ENCODE results near the gene RORB. TPM values are rescaled to one million over a fixed set of nuclear protein-coding genes. Genes with fewer than 3 reads are reported as not detected.

RORB gene
- total RNA-seq, 4 donors from 2014 or later = 0.45 to 10.0 (median 0.81) TPM

DNA sequence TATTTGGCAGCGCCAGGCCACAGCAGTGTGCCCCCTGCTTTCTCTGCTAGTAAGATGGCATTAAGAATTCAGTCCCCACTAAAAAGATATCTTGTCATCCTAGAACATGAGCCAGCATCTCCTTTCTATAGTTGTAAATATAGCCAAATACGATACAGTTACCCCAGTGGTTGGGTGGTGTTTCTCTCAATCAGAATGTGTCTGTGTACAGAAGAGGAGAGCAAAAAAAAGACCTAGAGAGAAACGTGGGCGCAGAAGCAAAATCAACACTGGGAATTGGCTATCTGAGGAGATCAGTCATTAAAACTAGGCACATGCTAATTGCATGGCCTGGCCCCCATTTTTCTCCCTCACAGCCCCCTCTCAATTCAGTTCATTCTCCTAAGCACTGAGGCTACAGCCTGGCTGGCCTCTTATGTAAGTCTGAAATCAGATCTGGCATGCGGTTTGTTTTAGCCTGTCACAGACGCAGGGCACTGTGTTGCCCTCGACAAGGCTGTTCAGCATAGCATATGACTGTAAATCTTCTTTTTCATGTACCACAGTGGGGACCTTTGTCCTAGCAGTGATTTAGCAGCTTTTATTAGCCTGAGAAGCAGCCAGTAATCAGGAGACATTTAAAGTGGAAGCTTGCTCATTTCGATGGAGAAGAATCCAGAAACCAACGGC lies 57.8 kb downstream of the RORB start:
- WGBS, 2 donors (ENCODE audit: low coverage in 1 of 2) = 38 to 72% methylated on average over 5 to 9 of the region's 9 CpGs
- Histone ChIP-seq H3K27ac (no peak overlapping the region), H3K4me1 (no peaks in the 10 kb centered on the region), H3K36me3 (no peaks in the 10 kb centered on the region), H3K27me3 (no peaks in the 10 kb centered on the region), H3K4me3 (no peak overlapping the region), H3K9me3 (no peaks in the 10 kb centered on the region)
- TF ChIP-seq POLR2AphosphoS5 (IDR thresholded peaks at IDR 0.05) = no peak
- TF ChIP-seq POLR2A (IDR thresholded peaks at IDR 0.05) = no peak
- no peak for TF ChIP-seq EP300 (IDR thresholded peaks at IDR 0.05)
- ATAC-seq = no peak

DNA sequence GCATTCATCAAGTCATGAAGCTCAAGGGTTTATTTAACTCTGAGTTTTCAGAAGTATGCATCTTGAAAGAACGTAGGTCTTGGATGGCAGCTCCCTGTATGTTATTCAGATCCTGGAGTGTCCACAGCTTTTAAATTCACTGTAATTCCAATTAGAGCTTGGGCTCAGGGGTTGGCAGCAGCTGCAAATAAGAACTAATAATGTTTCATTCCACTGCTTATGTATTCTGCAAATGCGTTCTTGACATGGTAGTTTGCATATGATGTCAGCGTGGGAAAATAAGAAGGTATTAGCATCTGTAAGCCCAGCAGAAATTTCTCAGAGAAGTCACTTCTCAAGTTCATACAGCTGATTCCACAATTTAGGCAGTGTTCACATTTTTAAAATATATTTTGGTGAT lies 58.4 kb downstream of the RORB start:
- H3K27ac ChIP-seq = no peak overlapping the region
- no peaks in the 10 kb centered on the region for H3K4me1 ChIP-seq
- H3K27me3 ChIP-seq = no peaks in the 10 kb centered on the region
- no peaks in the 10 kb centered on the region for H3K36me3 ChIP-seq
- no peak for ATAC-seq
- TF ChIP-seq POLR2A (IDR thresholded peaks at IDR 0.05) (no peak), EP300 (IDR thresholded peaks at IDR 0.05) (no peak), POLR2AphosphoS5 (IDR thresholded peaks at IDR 0.05) (no peak)
- TF ChIP-seq, protein P1, sequence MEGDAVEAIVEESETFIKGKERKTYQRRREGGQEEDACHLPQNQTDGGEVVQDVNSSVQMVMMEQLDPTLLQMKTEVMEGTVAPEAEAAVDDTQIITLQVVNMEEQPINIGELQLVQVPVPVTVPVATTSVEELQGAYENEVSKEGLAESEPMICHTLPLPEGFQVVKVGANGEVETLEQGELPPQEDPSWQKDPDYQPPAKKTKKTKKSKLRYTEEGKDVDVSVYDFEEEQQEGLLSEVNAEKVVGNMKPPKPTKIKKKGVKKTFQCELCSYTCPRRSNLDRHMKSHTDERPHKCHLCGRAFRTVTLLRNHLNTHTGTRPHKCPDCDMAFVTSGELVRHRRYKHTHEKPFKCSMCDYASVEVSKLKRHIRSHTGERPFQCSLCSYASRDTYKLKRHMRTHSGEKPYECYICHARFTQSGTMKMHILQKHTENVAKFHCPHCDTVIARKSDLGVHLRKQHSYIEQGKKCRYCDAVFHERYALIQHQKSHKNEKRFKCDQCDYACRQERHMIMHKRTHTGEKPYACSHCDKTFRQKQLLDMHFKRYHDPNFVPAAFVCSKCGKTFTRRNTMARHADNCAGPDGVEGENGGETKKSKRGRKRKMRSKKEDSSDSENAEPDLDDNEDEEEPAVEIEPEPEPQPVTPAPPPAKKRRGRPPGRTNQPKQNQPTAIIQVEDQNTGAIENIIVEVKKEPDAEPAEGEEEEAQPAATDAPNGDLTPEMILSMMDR (IDR thresholded peaks at IDR 0.05) = no peak
- no peak overlapping the region for H3K4me3 ChIP-seq
- H3K9me3 ChIP-seq = no peaks in the 10 kb centered on the region
- 71% methylated on average over 3 of the region's 3 CpGs for WGBS, 2 donors (ENCODE audit: low coverage in 1 of 2)

DNA sequence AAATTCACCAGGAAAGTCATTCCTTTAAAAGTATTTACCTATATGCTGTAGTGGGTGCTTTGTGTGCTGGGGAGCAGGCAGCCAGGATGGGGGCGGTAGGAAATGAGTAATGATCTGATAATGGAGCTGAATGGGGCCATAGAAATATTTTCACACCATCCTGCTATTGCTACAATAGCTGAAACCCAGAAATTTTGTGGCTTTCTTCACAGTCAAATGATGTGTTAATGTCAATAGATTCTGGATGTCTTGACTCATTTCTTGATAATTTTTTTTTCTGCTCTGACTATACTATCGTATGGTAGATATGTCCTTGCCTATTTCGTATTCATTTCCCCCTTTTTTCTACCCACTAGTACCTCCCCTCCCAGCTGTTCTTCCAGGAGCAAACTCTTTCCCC lies 59.5 kb downstream of the RORB start:
- Histone ChIP-seq H3K27ac (no peak overlapping the region), H3K27me3 (no peaks in the 10 kb centered on the region), H3K9me3 (no peaks in the 10 kb centered on the region), H3K4me3 (no peak overlapping the region), H3K4me1 (no peaks in the 10 kb centered on the region), H3K36me3 (no peaks in the 10 kb centered on the region)
- TF ChIP-seq POLR2A (IDR thresholded peaks at IDR 0.05) (no peak), EP300 (IDR thresholded peaks at IDR 0.05) (no peak), POLR2AphosphoS5 (IDR thresholded peaks at IDR 0.05) (no peak)
- TF ChIP-seq, protein P1 (IDR thresholded peaks at IDR 0.05) = no peak
- WGBS, 2 donors (ENCODE audit: low coverage in 1 of 2) = 77 to 78% methylated on average over 3 of the region's 3 CpGs
- ATAC-seq = no peak

DNA sequence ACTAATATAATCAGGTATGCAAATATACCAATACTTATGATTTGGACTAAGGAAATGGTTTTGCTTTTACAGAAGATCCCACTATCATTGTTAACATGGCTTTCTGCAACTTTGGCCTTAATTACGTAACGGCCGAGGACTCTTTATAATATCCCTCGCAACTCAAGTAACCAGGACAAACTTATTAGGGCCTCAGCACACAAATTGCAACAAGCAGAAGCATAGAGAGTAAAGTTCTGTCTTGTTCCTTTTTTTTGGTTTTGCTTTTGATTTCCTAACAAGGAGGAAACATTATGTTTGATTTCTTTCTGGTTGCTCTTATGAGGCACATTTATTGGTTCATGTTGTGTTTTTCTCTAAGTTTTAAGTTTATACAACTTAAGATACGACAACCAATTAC lies 60.4 kb downstream of the RORB start:
- H3K9me3 ChIP-seq = no peaks in the 10 kb centered on the region
- no peak for ATAC-seq
- no peaks in the 10 kb centered on the region for H3K36me3 ChIP-seq
- H3K4me1 ChIP-seq = no peaks in the 10 kb centered on the region
- no peak overlapping the region for H3K27ac ChIP-seq
- WGBS, 2 donors (ENCODE audit: low coverage in 1 of 2) = 65 to 73% methylated on average over 5 of the region's 5 CpGs
- no peak for TF ChIP-seq POLR2AphosphoS5 (IDR thresholded peaks at IDR 0.05)
- TF ChIP-seq POLR2A (IDR thresholded peaks at IDR 0.05) = no peak
- TF ChIP-seq EP300 (IDR thresholded peaks at IDR 0.05) = no peak
- TF ChIP-seq, protein P1 (IDR thresholded peaks at IDR 0.05) = no peak
- no peak overlapping the region for H3K4me3 ChIP-seq
- H3K27me3 ChIP-seq = no peaks in the 10 kb centered on the region

DNA sequence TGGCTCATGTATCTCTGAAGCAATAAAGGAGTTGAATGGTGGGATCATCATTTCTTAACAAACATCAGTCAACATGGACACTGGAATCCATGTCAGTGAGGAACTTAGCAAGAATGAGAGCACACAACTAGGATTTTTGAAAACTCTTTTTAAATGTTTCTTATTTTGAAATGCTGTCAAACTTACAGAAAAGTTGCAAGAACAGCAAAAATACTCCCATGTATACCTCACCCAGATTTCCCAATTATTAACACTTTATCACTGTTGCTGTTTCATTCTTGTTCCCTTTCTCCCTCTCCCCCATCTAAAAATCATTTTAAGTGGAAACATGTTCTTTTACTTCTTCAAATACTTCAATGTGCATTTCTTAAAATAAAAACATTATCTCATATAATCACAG lies 65.5 kb downstream of the RORB start:
- Histone ChIP-seq H3K36me3 (no peaks in the 10 kb centered on the region), H3K27me3 (no peaks in the 10 kb centered on the region), H3K27ac (no peak overlapping the region), H3K4me1 (no peaks in the 10 kb centered on the region), H3K9me3 (no peaks in the 10 kb centered on the region), H3K4me3 (no peak overlapping the region)
- ATAC-seq = no peak
- TF ChIP-seq POLR2A (IDR thresholded peaks at IDR 0.05) (no peak), EP300 (IDR thresholded peaks at IDR 0.05) (no peak), POLR2AphosphoS5 (IDR thresholded peaks at IDR 0.05) (no peak)
- TF ChIP-seq, protein P1 (IDR thresholded peaks at IDR 0.05) = no peak

All from gastroesophageal sphincter (tissue), 4 donors.